ENCODE results near the gene MET. TPM values are rescaled to one million over a fixed set of nuclear protein-coding genes. Genes with fewer than 3 reads are reported as not detected.

Gene MET
- total RNA-seq, 6 donors from 2014 or later = 32.4 to 114 (median 82.2) TPM

- no peaks in the 10 kb centered on the region for H3K27me3 ChIP-seq
- H3K4me1 ChIP-seq = no peaks in the 10 kb centered on the region
- H3K27ac ChIP-seq = no peak overlapping the region
- H3K9me3 ChIP-seq = no peaks in the 10 kb centered on the region
- 88 to 96% methylated on average over 1 of the region's 1 CpG for WGBS, 2 donors
- H3K4me3 ChIP-seq = no peak overlapping the region
- H3K36me3 ChIP-seq = no peaks in the 10 kb centered on the region
- ATAC-seq (ENCODE audit: low FRiP score in 2 of 2) = no peak
- TF ChIP-seq EP300 (IDR thresholded peaks at IDR 0.05) = no peak
- TF ChIP-seq POLR2AphosphoS5 (IDR thresholded peaks at IDR 0.05) = no peak
- no peak for TF ChIP-seq POLR2A (IDR thresholded peaks at IDR 0.05)
- no peak for TF ChIP-seq CTCF (IDR thresholded peaks at IDR 0.05)
- DNase-seq = no peak
These were observed 91.0 kb downstream of the MET start for GRCh38 chr7:116762971-116763370.

GRCh38 chr7:116763647-116764046 is 91.7 kb downstream of the MET start:
- TF ChIP-seq CTCF (IDR thresholded peaks at IDR 0.05) = no peak
- no peak for TF ChIP-seq POLR2AphosphoS5 (IDR thresholded peaks at IDR 0.05)
- TF ChIP-seq EP300 (IDR thresholded peaks at IDR 0.05) = no peak
- TF ChIP-seq POLR2A (IDR thresholded peaks at IDR 0.05) = no peak
- H3K4me1 ChIP-seq = no peaks in the 10 kb centered on the region
- no peaks in the 10 kb centered on the region for H3K27me3 ChIP-seq
- ATAC-seq (ENCODE audit: low FRiP score in 2 of 2) (no peak), DNase-seq (no peak)
- no peaks in the 10 kb centered on the region for H3K9me3 ChIP-seq
- H3K36me3 ChIP-seq = no peaks in the 10 kb centered on the region
- H3K4me3 ChIP-seq = no peak overlapping the region
- H3K27ac ChIP-seq = no peak overlapping the region
- 81 to 90% methylated on average over 1 of the region's 1 CpG for WGBS, 2 donors

- H3K36me3 ChIP-seq = no peaks in the 10 kb centered on the region
- H3K9me3 ChIP-seq = no peaks in the 10 kb centered on the region
- no peak for DNase-seq
- H3K27ac ChIP-seq = no peak overlapping the region
- no peaks in the 10 kb centered on the region for H3K27me3 ChIP-seq
- TF ChIP-seq POLR2A (IDR thresholded peaks at IDR 0.05) (no peak), EP300 (IDR thresholded peaks at IDR 0.05) (no peak)
- no peak overlapping the region for H3K4me3 ChIP-seq
- 86 to 89% methylated on average over 3 of the region's 3 CpGs for WGBS, 2 donors
- ATAC-seq (ENCODE audit: low FRiP score in 2 of 2) = no peak
- peaks cover 0 to 3% (median 0%) of the 10 kb centered on the region in 4 donors for H3K4me1 ChIP-seq
These were observed 94.9 kb downstream of the MET start for GRCh38 chr7:116766881-116767280.

GRCh38 chr7:116769546-116769945 is 97.5 kb downstream of the MET start:
- TF ChIP-seq EP300 (IDR thresholded peaks at IDR 0.05) = no peak
- TF ChIP-seq POLR2AphosphoS5 (IDR thresholded peaks at IDR 0.05) = no peak
- TF ChIP-seq POLR2A (IDR thresholded peaks at IDR 0.05) = no peak
- TF ChIP-seq CTCF (IDR thresholded peaks at IDR 0.05) = no peak
- Histone ChIP-seq H3K9me3 (peaks cover 0 to 3% (median 0%) of the 10 kb centered on the region in 4 donors), H3K4me3 (no peak overlapping the region), H3K4me1 (peaks cover 0 to 8% (median 0%) of the 10 kb centered on the region in 4 donors), H3K27ac (no peak overlapping the region), H3K36me3 (no peaks in the 10 kb centered on the region), H3K27me3 (no peaks in the 10 kb centered on the region)
- no peak for ATAC-seq (ENCODE audit: low FRiP score in 2 of 2)
- DNase-seq = no peak
- 41 to 55% methylated on average over 3 of the region's 3 CpGs for WGBS, 2 donors

- H3K36me3 ChIP-seq = no peaks in the 10 kb centered on the region
- no peak overlapping the region for H3K4me3 ChIP-seq
- no peaks in the 10 kb centered on the region for H3K27me3 ChIP-seq
- ATAC-seq (ENCODE audit: low FRiP score in 2 of 2) = no peak
- H3K27ac ChIP-seq = no peak overlapping the region
- peaks cover 0 to 3% (median 0%) of the 10 kb centered on the region in 4 donors for H3K9me3 ChIP-seq
- DNase-seq = no peak
- TF ChIP-seq POLR2A (IDR thresholded peaks at IDR 0.05) (no peak), CTCF (IDR thresholded peaks at IDR 0.05) (no peak), POLR2AphosphoS5 (IDR thresholded peaks at IDR 0.05) (no peak), EP300 (IDR thresholded peaks at IDR 0.05) (no peak)
- peaks cover 0 to 8% (median 1%) of the 10 kb centered on the region in 4 donors for H3K4me1 ChIP-seq
- WGBS, 2 donors = 63 to 71% methylated on average over 1 of the region's 1 CpG
These were observed 98.9 kb downstream of the MET start for GRCh38 chr7:116770941-116771340.
